H1 (cell line): ENCODE data around the gene ARHGEF10L.

ENCODE experiments used
- ASH2L ChIP-seq: fragments of 200-600, 300-600 bp; sonication (generic); IDR thresholded peaks from one replicate; pipeline ENCODE4 v1.7.1; 2017; ENCODE audit warnings: low read length
- ATF2 ChIP-seq: IDR thresholded peaks from 2 replicates; pipeline ENCODE4 v1.6.1; 2012; ENCODE audit warnings: low read length, inconsistent platforms
- BRCA1 ChIP-seq: IDR thresholded peaks from 2 replicates; pipeline ENCODE4 v1.6.1; 2012; ENCODE audit warnings: low read depth, low read length, improper control_type of control experiment
- CTCF ChIP-seq, 3 experiments: IDR thresholded peaks; 1 replicate in 2 of 3; 2 replicates in 1 of 3; pipeline versions ENCODE4 v1.5.1 to v1.6.1; 2011; ENCODE audit warnings: low read length in 3 of 3, mild to moderate bottlenecking in 3 of 3, inconsistent platforms in 2 of 3, low read depth in 1 of 3, moderate library complexity in 1 of 3; ENCODE audit not compliant: insufficient read depth in 1 of 3; ENCODE audit errors: control extremely low read depth in 1 of 3
- E2F6 ChIP-seq: IDR thresholded peaks from 2 replicates; pipeline ENCODE4 v1.6.1; 2012; ENCODE audit warnings: inconsistent platforms
- EZH2 ChIP-seq: fragments of 200-600 bp; sonication (generic); IDR thresholded peaks from 2 replicates; pipeline ENCODE4 v1.7.1; 2012; ENCODE audit warnings: low read depth, mild to moderate bottlenecking, moderate library complexity, low read length, inconsistent platforms; ENCODE audit not compliant: severe bottlenecking
- JUN ChIP-seq: IDR thresholded peaks from 2 replicates; pipeline ENCODE4 v1.6.1; 2011; ENCODE audit warnings: low read depth, mild to moderate bottlenecking, improper control_type of control experiment, low read length
- KDM1A ChIP-seq: fragments of 200-600, 300-600 bp; sonication (generic); IDR thresholded peaks from 2 replicates; pipeline ENCODE4 v1.7.1; 2016; ENCODE audit warnings: mild to moderate bottlenecking, low read length, borderline replicate concordance
- MAX ChIP-seq: IDR thresholded peaks from 2 replicates; pipeline ENCODE4 v1.6.1; 2012; ENCODE audit warnings: inconsistent platforms
- POLR2A ChIP-seq, 2 experiments: IDR thresholded peaks; 1 replicate in 1 of 2; 2 replicates in 1 of 2; pipeline ENCODE4 v1.6.1; 2011; ENCODE audit warnings: low read depth in 2 of 2, low read length in 2 of 2, mild to moderate bottlenecking in 2 of 2; ENCODE audit errors: control extremely low read depth in 1 of 2
- POLR2AphosphoS5 ChIP-seq: IDR thresholded peaks from 2 replicates; pipeline ENCODE4 v1.6.1; 2011; ENCODE audit warnings: low read depth, low read length
- RAD21 ChIP-seq, 2 experiments: IDR thresholded peaks in 1 of 2; conservative IDR thresholded peaks in 1 of 2; 2 replicates each; pipeline ENCODE4 v1.6.1; 2011; ENCODE audit warnings: low read depth in 2 of 2, low read length in 2 of 2, improper control_type of control experiment in 1 of 2, inconsistent platforms in 1 of 2, mild to moderate bottlenecking in 1 of 2, moderate library complexity in 1 of 2
- TBP ChIP-seq: IDR thresholded peaks from 2 replicates; pipeline ENCODE4 v1.6.1; 2011; ENCODE audit warnings: low read depth, low read length, improper control_type of control experiment
- USF2 ChIP-seq: IDR thresholded peaks from 2 replicates; pipeline ENCODE4 v1.6.1; 2011; ENCODE audit warnings: low read length, improper control_type of control experiment

GRCh38 chr1:17629460-17629859 lies 90.0 kb downstream of the ARHGEF10L start:
- no peak for TF ChIP-seq ASH2L
- no peak for TF ChIP-seq KDM1A
- TF ChIP-seq EZH2 = no peak
- TF ChIP-seq CTCF (IDR thresholded peaks at IDR 0.05; ENCODE audit: control extremely low read depth in 1 of 3, insufficient read depth in 1 of 3, low read depth in 1 of 3, low read length in 3 of 3) = peak; percentile 79 to 93 (median 92)
- TF ChIP-seq POLR2A (IDR thresholded peaks at IDR 0.05; ENCODE audit: control extremely low read depth in 1 of 2, low read depth in 2 of 2, low read length in 2 of 2) = no peak
- TF ChIP-seq RAD21 (IDR thresholded peaks at IDR 0.05 in 1 of 2, conservative IDR thresholded peaks at IDR 0.05 in 1 of 2; ENCODE audit: low read depth in 2 of 2, low read length in 2 of 2) = peak; percentile 65 to 72
- TF ChIP-seq TBP = no peak
- 0 out of 2 replicates have a peak, but pooled peaks have one; percentile 13 for TF ChIP-seq E2F6
- TF ChIP-seq JUN = no peak
- no peak for TF ChIP-seq BRCA1
- TF ChIP-seq USF2 = no peak
- TF ChIP-seq MAX = peak; percentile 98
- no peak for TF ChIP-seq ATF2
- no peak for TF ChIP-seq POLR2AphosphoS5
